Astrocyte (in vitro differentiated cells and primary cell): Measurements from ENCODE around the gene GLRX2. TPM values are rescaled to one million over a fixed set of nuclear protein-coding genes. Genes with fewer than 3 reads are reported as not detected.

Experiments
- DNase-seq: peaks from one replicate; pipeline ENCODE4 v3.0.0-alpha.2; 2010; ENCODE audit warnings: low read depth
- FAIRE-seq: peaks from 2 replicates; lab custom pipeline; 2011; peaks lifted over from hg19 to GRCh38; lab: Jason Lieb, UNC
- H2AFZ ChIP-seq: 2 replicates; pipeline ENCODE4 v1.6.0; 2012; ENCODE audit warnings: low read depth, low read length, inconsistent platforms
- H3K27ac ChIP-seq: 2 replicates; pipeline ENCODE4 v1.5.1; 2011; ENCODE audit warnings: low read depth, low read length, inconsistent platforms
- H3K27me3 ChIP-seq: 2 replicates; pipeline ENCODE4 v1.6.0; 2011; ENCODE audit warnings: low read length, inconsistent platforms; ENCODE audit not compliant: insufficient read depth
- H3K36me3 ChIP-seq: 2 replicates; pipeline ENCODE4 v1.5.1; 2011; ENCODE audit warnings: low read length, inconsistent platforms; ENCODE audit not compliant: insufficient read depth
- H3K4me1 ChIP-seq: 2 replicates; pipeline ENCODE4 v1.5.1; 2011; ENCODE audit warnings: low read length, inconsistent platforms; ENCODE audit not compliant: insufficient read depth
- H3K4me2 ChIP-seq: 2 replicates; pipeline ENCODE4 v1.6.0; 2012; ENCODE audit warnings: low read length, inconsistent platforms
- H3K4me3 ChIP-seq: 2 replicates; pipeline ENCODE4 v1.5.1; 2011; ENCODE audit warnings: low read depth, mild to moderate bottlenecking, low read length, inconsistent platforms; ENCODE audit not compliant: insufficient read depth
- H3K79me2 ChIP-seq: 2 replicates; pipeline ENCODE4 v1.6.0; 2012; ENCODE audit warnings: mild to moderate bottlenecking, low read length, inconsistent platforms; ENCODE audit not compliant: insufficient read depth
- H3K9ac ChIP-seq: 2 replicates; pipeline ENCODE4 v1.6.0; 2012; ENCODE audit warnings: mild to moderate bottlenecking, low read length, inconsistent platforms
- H3K9me3 ChIP-seq: 2 replicates; pipeline ENCODE4 v1.5.1; 2012; ENCODE audit warnings: low read depth, mild to moderate bottlenecking, low read length, inconsistent platforms; ENCODE audit not compliant: insufficient read depth
- H4K20me1 ChIP-seq: 2 replicates; pipeline ENCODE4 v1.6.0; 2012; ENCODE audit warnings: low read length, inconsistent platforms; ENCODE audit not compliant: insufficient read depth
- H3K27ac Mint-ChIP-seq: one replicate; pipeline ENCODE4 v1.8.0; 2021; ENCODE audit warnings: mild to moderate bottlenecking, mixed read lengths; ENCODE audit not compliant: unreplicated experiment
- H3K27me3 Mint-ChIP-seq: one replicate; pipeline ENCODE4 v1.8.0; 2021; ENCODE audit warnings: low read depth, mixed read lengths; ENCODE audit not compliant: unreplicated experiment
- H3K36me3 Mint-ChIP-seq: one replicate; pipeline ENCODE4 v1.8.0; 2021; ENCODE audit warnings: low read depth, mixed read lengths; ENCODE audit not compliant: unreplicated experiment
- H3K4me1 Mint-ChIP-seq: one replicate; pipeline ENCODE4 v1.8.0; 2021; ENCODE audit warnings: low read depth, mixed read lengths; ENCODE audit not compliant: unreplicated experiment
- H3K4me3 Mint-ChIP-seq: one replicate; pipeline ENCODE4 v1.8.0; 2021; ENCODE audit warnings: mild to moderate bottlenecking, moderate library complexity, mixed read lengths; ENCODE audit not compliant: unreplicated experiment
- H3K9me3 Mint-ChIP-seq: one replicate; pipeline ENCODE4 v1.8.0; 2021; ENCODE audit warnings: mild to moderate bottlenecking, mixed read lengths; ENCODE audit not compliant: unreplicated experiment
- CTCF ChIP-seq: IDR thresholded peaks from 2 replicates; pipeline ENCODE4 v1.5.1; 2011; ENCODE audit warnings: low read depth, mild to moderate bottlenecking, inconsistent platforms, low read length, moderate library complexity; ENCODE audit not compliant: insufficient read depth
- EZH2 ChIP-seq: IDR thresholded peaks from 2 replicates; pipeline ENCODE4 v1.6.1; 2012; ENCODE audit warnings: mild to moderate bottlenecking, low read length, inconsistent platforms; ENCODE audit not compliant: insufficient read depth
- total RNA-seq: library from RNA; stranded (reverse); gene quantifications from 2 replicates; pipeline ENCODE4 v1.2.1, GENCODE V29; 2021

The GLRX2 gene
- total RNA-seq, 1 donor from 2014 or later = 37.1 TPM

- H3K4me3 Mint-ChIP-seq = peak overlapping the region; percentile 13
- H3K27ac ChIP-seq = no peak overlapping the region
- H2AFZ ChIP-seq = no peak overlapping the region
Observed at GRCh38 chr1:193110246-193110645, 5.0 kb upstream of the GLRX2 start.

GRCh38 chr1:193109619-193110018 is 4.4 kb upstream of the GLRX2 start:
- no peak overlapping the region for H3K4me3 ChIP-seq
- H3K4me1 Mint-ChIP-seq = peaks cover 36% of the 10 kb centered on the region
- TF ChIP-seq EZH2 (no peak), CTCF (no peak)

More at GRCh38 chr1:193110246-193110645, 5.0 kb upstream of the GLRX2 start:
- H3K4me2 ChIP-seq = no peak overlapping the region
- no peak overlapping the region for H3K9ac ChIP-seq
- H3K4me1 ChIP-seq = peaks cover 23% of the 10 kb centered on the region
- H3K4me1 Mint-ChIP-seq = peaks cover 38% of the 10 kb centered on the region
- H3K27me3 Mint-ChIP-seq = no peaks in the 10 kb centered on the region
- H4K20me1 ChIP-seq = no peaks in the 10 kb centered on the region
- no peak for FAIRE-seq
- no peaks in the 10 kb centered on the region for H3K9me3 Mint-ChIP-seq
- no peaks in the 10 kb centered on the region for H3K27me3 ChIP-seq
- no peaks in the 10 kb centered on the region for H3K9me3 ChIP-seq
- no peak for DNase-seq
- TF ChIP-seq CTCF = no peak
- TF ChIP-seq EZH2 = no peak
- peaks cover 2% of the 10 kb centered on the region for H3K36me3 Mint-ChIP-seq
- peak overlapping the region; percentile 23 for H3K27ac Mint-ChIP-seq
- no peaks in the 10 kb centered on the region for H3K79me2 ChIP-seq
- no peak overlapping the region for H3K4me3 ChIP-seq
- no peaks in the 10 kb centered on the region for H3K36me3 ChIP-seq

GRCh38 chr1:193108471-193108870 is 3.3 kb upstream of the GLRX2 start:
- Histone ChIP-seq H3K36me3 (no peaks in the 10 kb centered on the region), H3K9ac (no peak overlapping the region), H3K27ac (no peak overlapping the region), H3K4me1 (peaks cover 24% of the 10 kb centered on the region), H4K20me1 (peaks cover 3% of the 10 kb centered on the region), H3K79me2 (peaks cover 10% of the 10 kb centered on the region), H2AFZ (no peak overlapping the region), H3K27me3 (no peaks in the 10 kb centered on the region), H3K9me3 (no peaks in the 10 kb centered on the region), H3K4me3 (no peak overlapping the region), H3K4me2 (no peak overlapping the region)
- Mint-ChIP-seq H3K27ac (peak overlapping the region; percentile 8), H3K27me3 (no peaks in the 10 kb centered on the region), H3K4me1 (peaks cover 27% of the 10 kb centered on the region), H3K36me3 (peaks cover 2% of the 10 kb centered on the region), H3K9me3 (no peaks in the 10 kb centered on the region), H3K4me3 (no peak overlapping the region)
- FAIRE-seq = no peak
- DNase-seq = no peak
- no peak for TF ChIP-seq CTCF
- TF ChIP-seq EZH2 = no peak

More at GRCh38 chr1:193109619-193110018, 4.4 kb upstream of the GLRX2 start:
- Mint-ChIP-seq H3K36me3 (peaks cover 2% of the 10 kb centered on the region), H3K27me3 (no peaks in the 10 kb centered on the region), H3K27ac (no peak overlapping the region), H3K4me3 (no peak overlapping the region), H3K9me3 (no peaks in the 10 kb centered on the region)
- peaks cover 17% of the 10 kb centered on the region for H3K4me1 ChIP-seq
- no peaks in the 10 kb centered on the region for H4K20me1 ChIP-seq
- no peaks in the 10 kb centered on the region for H3K79me2 ChIP-seq
- no peak overlapping the region for H3K27ac ChIP-seq
- H3K27me3 ChIP-seq = no peaks in the 10 kb centered on the region
- no peaks in the 10 kb centered on the region for H3K36me3 ChIP-seq
- H2AFZ ChIP-seq = no peak overlapping the region
- DNase-seq = no peak
- H3K9me3 ChIP-seq = no peaks in the 10 kb centered on the region
- H3K4me2 ChIP-seq = no peak overlapping the region
- no peak overlapping the region for H3K9ac ChIP-seq
- FAIRE-seq = no peak
